NCI-H226 (cell line): ENCODE results near the gene AUTS2.

Source experiments
- DNase-seq: peaks from one replicate; pipeline ENCODE4 v3.0.0-alpha.2; 2015

AUTS2 gene

DNA sequence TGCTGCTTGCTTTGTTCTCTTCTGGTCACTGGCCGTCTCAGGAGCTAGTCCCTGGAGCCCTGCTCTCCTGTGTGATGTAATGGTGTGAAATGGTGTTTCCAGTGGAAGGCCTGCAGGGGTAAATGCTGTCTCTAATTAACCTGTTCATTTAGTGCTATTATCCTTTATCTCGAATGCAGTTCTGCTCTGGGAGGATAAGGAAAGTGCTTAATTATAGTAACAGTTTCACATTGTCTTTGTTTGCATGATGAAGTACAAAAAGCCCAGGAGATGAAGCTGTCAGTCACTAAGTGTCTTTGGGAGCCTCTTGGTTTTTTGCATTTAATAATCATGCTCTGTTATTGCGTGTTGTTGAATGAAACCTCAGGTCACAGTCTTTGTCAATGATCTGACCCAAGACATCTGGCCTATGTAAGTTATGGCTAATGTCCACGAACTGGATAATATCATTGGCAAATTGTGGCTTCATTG, 778.3 kb downstream of the AUTS2 start:
- no peak for DNase-seq

DNA sequence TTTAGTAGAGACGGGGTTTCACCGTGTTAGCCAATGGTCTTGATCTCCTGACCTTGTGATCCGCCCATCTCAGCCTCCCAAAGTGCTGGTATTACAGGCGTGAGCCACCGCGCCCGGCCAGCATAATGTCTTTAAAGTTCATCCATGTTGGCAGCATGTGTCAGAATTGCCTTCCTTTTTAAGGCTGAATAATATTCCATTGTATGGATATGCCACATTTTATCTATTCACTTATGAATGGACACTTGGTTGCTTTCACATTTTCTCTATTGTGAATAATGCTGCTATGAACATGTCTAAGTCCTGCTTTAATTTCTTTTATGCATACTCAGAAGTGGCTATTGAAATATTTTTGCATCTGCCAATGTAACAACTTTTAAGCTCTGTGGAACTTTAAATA, 779.7 kb downstream of the AUTS2 start:
- no peak for DNase-seq

DNA sequence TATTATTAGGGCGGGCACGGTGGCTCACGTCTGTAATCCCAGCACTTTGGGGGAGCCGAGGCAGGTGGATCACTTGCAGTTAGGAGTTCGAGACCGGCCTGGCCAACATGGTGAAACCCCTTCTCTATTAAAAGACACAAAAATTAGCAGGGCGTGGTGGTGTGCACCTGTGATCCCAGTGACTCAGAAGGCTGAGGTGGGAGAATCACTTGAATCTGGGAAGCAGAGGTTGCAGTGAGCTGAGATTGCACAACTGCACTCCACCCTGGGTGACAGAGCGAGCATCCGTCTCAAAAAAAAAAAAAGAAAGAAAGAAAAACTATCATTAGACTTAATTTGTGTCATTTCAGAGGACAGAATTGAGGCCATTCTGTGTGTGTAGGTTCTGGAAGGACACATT, 780.9 kb downstream of the AUTS2 start:
- no peak for DNase-seq

DNA sequence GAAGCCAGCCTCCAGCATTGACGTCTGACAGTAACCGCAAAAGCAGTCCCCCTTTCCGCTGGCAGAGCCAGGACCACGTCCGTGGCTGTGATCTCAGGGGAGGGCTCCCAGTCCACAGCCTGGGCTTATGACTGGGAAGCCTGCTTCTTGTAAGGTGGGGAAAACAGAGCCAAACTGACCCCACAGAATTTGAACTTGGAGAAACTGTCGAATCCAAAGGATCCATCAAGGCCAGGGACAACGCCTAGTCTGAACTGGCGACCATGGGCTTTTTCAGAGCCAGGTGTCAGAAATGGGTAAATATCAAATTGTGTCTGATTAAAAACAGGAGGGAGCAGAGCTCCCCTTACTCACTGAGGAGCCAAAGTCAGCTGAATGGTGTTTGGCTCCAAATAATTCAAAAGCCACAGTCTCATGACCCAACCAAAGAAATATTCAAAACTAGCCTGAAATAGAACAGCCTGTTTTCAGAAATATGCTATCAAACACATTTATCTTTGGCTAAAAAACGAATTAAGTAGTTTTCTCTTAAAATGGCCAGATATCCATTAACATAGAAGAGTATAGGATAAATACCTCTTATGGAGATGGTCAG, 782.2 kb downstream of the AUTS2 start:
- DNase-seq: no peak

DNA sequence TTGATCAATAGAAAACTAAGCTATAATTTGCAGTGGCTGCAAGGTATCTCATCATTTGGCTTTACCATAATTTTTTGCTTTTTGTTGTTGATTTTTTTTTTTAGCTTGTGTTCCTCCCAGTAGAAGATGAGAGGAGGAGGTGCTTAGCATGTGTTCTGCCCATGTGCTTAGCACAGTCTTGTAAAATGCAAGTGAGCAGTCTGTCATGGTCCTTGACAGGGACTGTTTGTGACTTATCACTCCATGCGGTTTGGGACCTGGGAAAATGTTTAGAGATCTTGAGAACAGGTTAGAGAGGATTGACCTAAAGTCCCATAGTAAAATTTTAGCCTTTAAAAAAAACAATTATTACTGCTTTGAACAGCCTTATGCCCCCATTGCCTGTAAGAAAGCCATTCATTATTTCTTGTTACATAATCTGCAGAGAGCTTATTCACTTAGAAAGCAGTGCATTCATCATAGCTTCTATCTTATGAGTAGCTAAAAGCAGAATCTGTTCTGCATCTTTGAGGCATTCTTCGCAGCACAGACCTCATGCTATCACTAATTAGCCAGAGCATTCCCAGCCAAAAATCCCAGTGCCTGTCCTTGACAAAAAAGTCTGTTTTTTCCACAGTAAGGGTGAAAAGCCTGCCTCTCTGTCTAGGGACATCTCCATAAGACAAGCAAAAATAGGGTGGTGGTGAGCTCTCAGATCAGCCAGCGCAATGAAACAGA, 784.9 kb downstream of the AUTS2 start:
- no peak for DNase-seq

- no peak for DNase-seq
These were observed 785.7 kb downstream of the AUTS2 start for GRCh38 chr7:70384024-70384423.

- peak; percentile 54 for DNase-seq
These were observed 786.6 kb downstream of the AUTS2 start for GRCh38 chr7:70384891-70385290.

- no peak for DNase-seq
These were observed 788.9 kb downstream of the AUTS2 start for GRCh38 chr7:70387217-70387616.

DNA sequence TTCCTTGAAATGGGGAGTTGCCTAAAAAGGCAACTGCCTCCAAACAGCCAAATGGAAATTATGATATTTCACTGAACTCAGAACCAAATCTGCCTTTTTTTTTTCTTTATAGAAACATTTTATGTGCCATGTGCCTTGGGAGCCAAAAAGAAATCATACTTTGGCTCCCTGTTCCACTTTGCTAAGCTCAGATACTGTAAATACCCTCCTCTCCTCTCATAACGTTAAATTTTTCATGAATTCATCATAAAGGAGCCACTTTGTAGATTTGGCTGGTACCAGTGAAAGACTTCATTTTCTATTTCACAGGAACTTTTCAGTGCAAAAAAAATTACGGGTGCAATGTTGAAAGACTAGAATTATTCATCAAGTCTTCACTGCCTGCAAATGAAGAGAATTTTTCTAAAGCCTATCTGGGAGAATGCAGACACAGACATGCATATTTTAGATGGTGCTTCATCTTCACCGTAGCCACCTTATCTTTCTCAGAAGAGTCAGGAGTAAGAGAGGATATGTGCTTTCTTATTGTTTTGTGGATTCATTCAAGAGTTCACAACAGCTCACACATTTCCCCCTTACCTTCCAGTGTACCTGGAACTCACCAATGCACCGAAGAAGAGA, 791.4 kb downstream of the AUTS2 start:
- DNase-seq: peak; percentile 23

DNA sequence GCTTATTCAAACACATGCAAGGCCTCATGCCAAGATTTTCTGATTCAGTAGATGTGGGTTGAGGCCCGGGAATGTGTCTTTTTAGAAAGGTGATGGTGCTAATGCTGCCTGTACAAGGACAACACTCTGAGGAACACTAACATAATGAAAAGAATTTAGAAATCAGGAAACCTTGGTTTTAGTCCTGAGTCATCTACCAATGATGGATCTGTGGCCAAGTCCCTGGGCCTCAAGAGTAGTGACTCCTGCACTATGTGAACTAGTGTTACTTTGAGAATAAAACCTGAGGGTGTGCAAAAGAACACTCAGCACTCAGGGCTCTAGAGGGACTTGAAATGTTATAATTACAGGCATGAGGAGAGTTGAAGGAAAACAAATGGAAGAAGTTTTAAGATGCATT, 792.0 kb downstream of the AUTS2 start:
- no peak for DNase-seq

DNA sequence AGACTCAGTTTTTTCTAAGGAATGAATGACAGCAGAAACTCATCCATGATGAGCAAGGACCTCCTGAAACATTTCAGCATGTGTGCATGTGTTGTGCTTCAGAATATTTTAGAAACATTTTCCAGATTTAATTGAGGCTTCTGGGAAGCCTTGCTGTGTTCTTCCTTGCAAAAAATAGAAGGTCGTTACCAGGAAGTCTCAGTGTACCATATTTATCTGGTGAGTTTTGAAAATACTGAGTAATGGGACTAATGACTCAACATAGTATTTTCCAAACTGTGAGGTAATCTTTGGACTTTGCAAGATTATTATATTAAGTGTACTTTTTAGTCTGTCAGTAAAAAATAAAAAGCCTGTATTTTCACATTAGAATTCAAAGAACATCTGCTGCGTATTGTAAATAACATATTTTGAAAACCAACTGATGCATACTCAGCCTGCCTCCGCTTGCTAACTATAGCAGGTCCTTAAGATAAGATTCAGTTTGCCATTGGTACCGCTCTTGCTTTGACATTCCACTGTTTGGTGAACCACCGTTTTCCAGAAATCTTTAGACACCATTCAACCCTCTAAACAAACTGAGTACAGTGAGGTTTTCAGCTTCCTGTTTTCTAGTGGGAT, 794.1 kb downstream of the AUTS2 start:
- no peak for DNase-seq

DNA sequence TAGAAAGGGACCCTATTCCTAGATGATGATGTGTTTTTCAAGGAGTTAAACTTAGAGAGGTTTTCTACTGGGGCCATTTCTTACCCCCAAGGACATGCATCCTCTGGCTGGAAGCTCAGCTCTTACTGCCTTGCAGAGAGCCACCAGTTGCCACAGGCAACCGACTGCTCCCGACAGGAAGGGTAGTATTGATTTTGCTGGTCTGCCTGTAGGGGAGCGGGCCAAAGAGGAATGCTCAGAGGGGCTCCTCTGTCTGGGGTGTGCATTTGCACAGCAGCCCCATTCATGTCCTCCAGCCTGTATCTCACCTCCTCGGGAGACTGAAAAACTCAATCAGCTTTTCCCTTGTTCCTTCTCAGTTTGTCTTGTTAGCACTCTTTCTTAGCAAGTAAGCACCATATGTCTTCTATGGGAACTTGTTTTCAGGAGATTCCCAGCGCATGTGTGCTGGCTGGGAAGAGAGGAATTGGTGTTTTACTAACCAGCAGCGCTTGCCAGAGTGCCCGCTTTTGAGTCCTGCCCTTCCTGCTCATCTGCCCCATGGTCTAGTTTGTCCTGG, 794.7 kb downstream of the AUTS2 start:
- no peak for DNase-seq

- DNase-seq: no peak
These were observed 795.7 kb downstream of the AUTS2 start for GRCh38 chr7:70393956-70394355.

DNA sequence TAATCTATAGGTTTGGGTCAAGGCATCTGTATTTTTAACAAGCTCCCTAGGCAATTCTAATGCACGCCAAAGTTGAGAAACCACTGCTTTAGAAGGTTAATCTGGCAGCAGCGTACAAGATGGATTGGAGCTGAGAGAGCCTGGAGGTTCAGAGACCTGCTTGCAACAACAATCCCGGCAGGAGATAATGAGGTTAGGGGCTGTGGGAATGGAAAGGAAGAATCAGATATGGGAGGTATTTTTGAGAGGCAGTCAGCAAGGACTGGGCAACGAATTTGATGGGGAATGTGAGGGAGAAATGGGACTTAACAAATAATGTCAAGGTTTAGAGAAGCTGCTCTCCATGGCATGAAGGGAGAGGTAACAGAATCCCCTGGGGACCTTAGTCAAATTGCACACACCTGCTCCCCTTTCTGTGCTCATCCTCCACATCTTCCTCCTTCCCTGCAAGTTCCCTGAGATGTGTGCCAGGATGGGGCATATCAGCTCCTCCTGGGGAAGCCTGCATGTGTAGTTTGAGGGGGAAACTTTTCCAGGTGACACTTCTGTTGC, 802.6 kb downstream of the AUTS2 start:
- no peak for DNase-seq

DNA sequence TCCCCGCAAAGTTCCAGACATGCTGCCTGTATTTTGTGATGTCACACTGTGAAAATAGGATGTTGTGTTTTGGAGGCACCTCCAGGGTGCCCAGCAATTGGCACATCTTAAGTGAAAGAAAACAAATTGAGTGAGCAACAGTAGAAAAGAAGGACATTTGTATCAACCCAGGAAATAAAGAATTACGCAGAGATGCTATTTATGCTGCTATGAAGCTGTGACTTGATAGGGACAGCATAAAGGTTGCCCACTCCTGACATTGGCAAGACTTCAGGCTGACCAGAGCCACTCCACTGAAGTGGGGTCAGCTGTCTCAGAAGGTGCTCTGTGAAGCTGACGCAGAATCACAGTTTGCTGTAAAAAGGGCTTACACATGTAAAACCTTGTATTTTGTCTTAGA, 803.8 kb downstream of the AUTS2 start:
- no peak for DNase-seq

- peak; percentile 6 for DNase-seq
These were observed 807.0 kb downstream of the AUTS2 start for GRCh38 chr7:70405241-70405640.

GRCh38 chr7:70406186-70406949, 808.1 kb downstream of the AUTS2 start:
- DNase-seq: no peak

GRCh38 chr7:70406950-70407209, 808.6 kb downstream of the AUTS2 start:
- no peak for DNase-seq

- no peak for DNase-seq
These were observed 810.2 kb downstream of the AUTS2 start for GRCh38 chr7:70408477-70408876.

GRCh38 chr7:70408891-70409290, 810.6 kb downstream of the AUTS2 start:
- DNase-seq: no peak

DNA sequence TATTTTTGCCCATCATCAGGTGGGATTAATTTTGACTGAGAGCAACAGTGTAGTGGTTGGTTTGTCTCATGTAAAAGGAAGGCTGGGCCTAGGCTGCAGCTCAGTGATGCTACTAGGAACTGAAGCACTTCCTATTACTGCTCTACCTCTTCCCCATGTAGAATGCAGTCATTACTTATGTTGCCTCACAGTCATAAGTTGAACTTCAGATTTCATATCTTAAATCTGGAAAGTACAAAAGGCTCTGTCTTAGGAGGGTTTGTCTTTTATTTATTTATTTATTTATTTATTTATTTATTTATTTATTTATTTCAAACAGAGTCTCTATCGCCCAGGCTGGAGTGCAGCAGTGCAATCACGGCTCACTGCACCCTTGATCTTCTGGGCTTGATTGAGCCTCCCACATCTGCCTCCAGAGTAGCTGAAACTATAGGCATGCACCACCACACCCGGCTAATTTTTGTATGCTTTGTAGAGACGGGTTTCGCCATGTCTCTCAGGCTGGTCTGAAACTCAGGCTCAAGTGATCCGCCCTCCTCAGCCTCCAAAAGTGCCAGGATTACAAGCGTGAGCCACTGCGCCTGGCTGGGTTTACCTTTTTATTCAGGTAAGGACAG, 812.0 kb downstream of the AUTS2 start:
- no peak for DNase-seq

DNA sequence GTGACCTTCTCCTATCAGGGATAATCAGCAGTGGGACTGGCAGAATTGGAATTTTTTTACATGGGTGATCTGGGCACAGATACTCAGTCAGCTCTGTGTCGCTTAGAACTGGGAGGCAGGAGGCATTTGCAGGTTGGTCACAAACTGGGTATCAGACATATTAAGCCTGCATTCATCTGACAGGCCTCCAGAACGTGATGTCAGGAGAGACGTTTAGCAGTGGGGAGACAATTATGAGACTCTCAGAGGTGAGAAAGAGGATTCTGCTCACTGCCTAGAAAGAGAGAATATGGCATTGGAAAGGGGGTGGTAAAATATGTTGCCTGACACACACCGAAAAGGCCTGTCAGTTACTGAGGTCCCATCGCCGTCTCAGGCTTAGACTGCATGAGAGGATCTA, 816.1 kb downstream of the AUTS2 start:
- no peak for DNase-seq
